H9 (cell line): ENCODE results near the gene LDLRAD4. TPM values are rescaled to one million over a fixed set of nuclear protein-coding genes. Genes with fewer than 3 reads are reported as not detected.

Experiments used
- DNase-seq: peaks from one replicate; pipeline ENCODE4 v3.0.0-alpha.2; 2017
- H2AFZ ChIP-seq: one replicate; pipeline ENCODE4 v1.6.1; 2013; ENCODE audit warnings: mild to moderate bottlenecking, low read length, control low read depth, moderate library complexity
- H2AK5ac ChIP-seq: 2 replicates; pipeline ENCODE4 v1.6.1; 2013; ENCODE audit warnings: low read length, control low read depth, mixed read lengths; ENCODE audit not compliant: insufficient read length
- H2BK120ac ChIP-seq: one replicate; pipeline ENCODE4 v1.6.1; 2013; ENCODE audit warnings: low read depth, mild to moderate bottlenecking, low read length, control low read depth, inconsistent platforms; ENCODE audit not compliant: poor library complexity, severe bottlenecking
- H2BK12ac ChIP-seq: 2 replicates; pipeline ENCODE4 v1.6.1; 2013; ENCODE audit warnings: low read length, control low read depth, mixed read lengths, low read depth; ENCODE audit not compliant: insufficient read length
- H2BK15ac ChIP-seq: 2 replicates; pipeline ENCODE4 v1.6.1; 2013; ENCODE audit warnings: low read depth, low read length, control low read depth
- H2BK20ac ChIP-seq: one replicate; pipeline ENCODE4 v1.6.1; 2013; ENCODE audit warnings: low read depth, mild to moderate bottlenecking, low read length, control low read depth, inconsistent platforms; ENCODE audit not compliant: poor library complexity, severe bottlenecking
- H2BK5ac ChIP-seq: 2 replicates; pipeline ENCODE4 v1.6.1; 2013; ENCODE audit warnings: low read length, control low read depth, mixed read lengths; ENCODE audit not compliant: insufficient read length
- H3K14ac ChIP-seq: 2 replicates; pipeline ENCODE4 v1.6.1; 2013; ENCODE audit warnings: low read length, control low read depth; ENCODE audit not compliant: insufficient read depth
- H3K18ac ChIP-seq: 2 replicates; pipeline ENCODE4 v1.6.1; 2013; ENCODE audit warnings: low read depth, mild to moderate bottlenecking, mixed read lengths, low read length, control low read depth; ENCODE audit not compliant: insufficient read length
- H3K23ac ChIP-seq: 2 replicates; pipeline ENCODE4 v1.6.1; 2013; ENCODE audit warnings: low read length, control low read depth, mixed read lengths, low read depth; ENCODE audit not compliant: insufficient read length
- H3K23me2 ChIP-seq: 2 replicates; pipeline ENCODE4 v1.6.1; 2013; ENCODE audit warnings: low read depth, mild to moderate bottlenecking, mixed read lengths, low read length, control low read depth; ENCODE audit not compliant: insufficient read length, poor library complexity, severe bottlenecking
- H3K27ac ChIP-seq: 2 replicates; pipeline ENCODE4 v1.5.1; 2013; ENCODE audit warnings: low read length, control low read depth, mixed read lengths, low read depth; ENCODE audit not compliant: insufficient read length
- H3K27me3 ChIP-seq: 2 replicates; pipeline ENCODE4 v1.6.1; 2013; ENCODE audit warnings: low read length, control low read depth, inconsistent platforms; ENCODE audit not compliant: insufficient read depth
- H3K4ac ChIP-seq: 2 replicates; pipeline ENCODE4 v1.6.1; 2013; ENCODE audit warnings: low read depth, mild to moderate bottlenecking, control low read depth, inconsistent platforms, low read length, moderate library complexity
- H3K4me1 ChIP-seq: 2 replicates; pipeline ENCODE4 v1.6.1; 2013; ENCODE audit warnings: low read length, control low read depth, inconsistent platforms; ENCODE audit not compliant: insufficient read depth
- H3K4me2 ChIP-seq: 2 replicates; pipeline ENCODE4 v1.6.1; 2013; ENCODE audit warnings: low read length, control low read depth, mixed read lengths; ENCODE audit not compliant: insufficient read length, insufficient read depth
- H3K56ac ChIP-seq: 2 replicates; pipeline ENCODE4 v1.6.1; 2013; ENCODE audit warnings: low read depth, mild to moderate bottlenecking, mixed read lengths, low read length, control low read depth; ENCODE audit not compliant: insufficient read length
- H3K79me1 ChIP-seq: 2 replicates; pipeline ENCODE4 v1.6.1; 2013; ENCODE audit warnings: low read depth, mild to moderate bottlenecking, moderate library complexity, low read length, control low read depth, inconsistent platforms; ENCODE audit not compliant: insufficient read depth, poor library complexity, severe bottlenecking
- H3K79me2 ChIP-seq: 2 replicates; pipeline ENCODE4 v1.6.1; 2013; ENCODE audit warnings: low read length, control low read depth, inconsistent platforms; ENCODE audit not compliant: insufficient read depth
- H3K9ac ChIP-seq: 2 replicates; pipeline ENCODE4 v1.6.1; 2013; ENCODE audit warnings: low read length, control low read depth, mixed read lengths; ENCODE audit not compliant: insufficient read length; ENCODE audit errors: extremely low read depth
- H3K9me3 ChIP-seq: one replicate; pipeline ENCODE4 v1.6.1; 2013; ENCODE audit warnings: low read depth, low read length, inconsistent platforms; ENCODE audit not compliant: control insufficient read depth
- H3T11ph ChIP-seq: one replicate; pipeline ENCODE4 v1.6.1; 2013; ENCODE audit warnings: mild to moderate bottlenecking, low read length, control low read depth, inconsistent platforms
- H4K20me1 ChIP-seq: one replicate; pipeline ENCODE4 v1.6.1; 2013; ENCODE audit not compliant: control insufficient read depth, insufficient read length, insufficient read depth
- H4K5ac ChIP-seq: 2 replicates; pipeline ENCODE4 v1.6.1; 2013; ENCODE audit warnings: low read depth, mild to moderate bottlenecking, mixed read lengths, low read length, control low read depth; ENCODE audit not compliant: insufficient read length
- H4K8ac ChIP-seq: replicated peaks from 2 replicates; pipeline ENCODE4 v1.6.1; 2013; ENCODE audit warnings: low read length, control low read depth, mixed read lengths, low read depth; ENCODE audit not compliant: insufficient read length
- H4K91ac ChIP-seq: 2 replicates; pipeline ENCODE4 v1.6.1; 2013; ENCODE audit warnings: low read depth, mild to moderate bottlenecking, moderate library complexity, mixed read lengths, low read length, control low read depth; ENCODE audit not compliant: insufficient read length
- H3K27ac Mint-ChIP-seq, 3 experiments: 2 replicates in 2 of 3; 3 replicates in 1 of 3; pipeline ENCODE4 v1.8.0; 2020 to 2021; ENCODE audit warnings: mixed read lengths in 3 of 3, mild to moderate bottlenecking in 1 of 3, moderate library complexity in 1 of 3
- H3K27me3 Mint-ChIP-seq: 2 replicates; pipeline ENCODE4 v1.8.0; 2021; ENCODE audit warnings: low read depth, mild to moderate bottlenecking, moderate library complexity, mixed read lengths
- H3K36me3 Mint-ChIP-seq, 3 experiments: 2 replicates in 2 of 3; 3 replicates in 1 of 3; pipeline ENCODE4 v1.8.0; 2020 to 2021; ENCODE audit warnings: low read depth in 3 of 3, mixed read lengths in 3 of 3; ENCODE audit not compliant: insufficient read depth in 1 of 3
- H3K4me1 Mint-ChIP-seq, 2 experiments: 2 replicates each; pipeline ENCODE4 v1.8.0; 2020; ENCODE audit warnings: mixed read lengths in 2 of 2
- H3K4me3 Mint-ChIP-seq, 2 experiments: 2 replicates in 1 of 2; 3 replicates in 1 of 2; pipeline ENCODE4 v1.8.0; 2020 to 2021; ENCODE audit warnings: mild to moderate bottlenecking in 2 of 2, mixed read lengths in 2 of 2, moderate library complexity in 1 of 2
- H3K9me3 Mint-ChIP-seq, 2 experiments: 2 replicates in 1 of 2; 3 replicates in 1 of 2; pipeline ENCODE4 v1.8.0; 2020; ENCODE audit warnings: mild to moderate bottlenecking in 2 of 2, mixed read lengths in 2 of 2, moderate library complexity in 1 of 2
- CTCF ChIP-seq: fragments of 200-600 bp; sonication (generic); conservative IDR thresholded peaks from 3 replicates; pipeline ENCODE4 v1.8.0; 2021; ENCODE audit warnings: antibody characterized with exemption, mild to moderate bottlenecking
- WGBS: extraction: QIAGEN DNeasy Blood & Tissue Kit; methylation state at CpG from one replicate; pipeline ENCODE4 v1.1.7; 2013; ENCODE audit warnings: missing lambda C conversion rate, low lambda C conversion rate, mixed read lengths; ENCODE audit not compliant: insufficient read length; ENCODE audit errors: extremely low coverage; 5-methylcytosine and 5-hydroxymethylcytosine counted together
- total RNA-seq: library from RNA; stranded (reverse); gene quantifications from 2 replicates; pipeline ENCODE4 v1.2.1, GENCODE V29; 2021

The LDLRAD4 gene
- total RNA-seq, 1 experiment from 2014 or later, result 3.9 TPM

GRCh38 chr18:13580991-13581390, 362.4 kb downstream of the LDLRAD4 start:
- TF ChIP-seq CTCF, result no peak
- DNase-seq, result no peak

More at GRCh38 chr18:13580991-13581390, 362.4 kb downstream of the LDLRAD4 start:
- no peak overlapping the region for H3K4me2 ChIP-seq
- no peaks in the 10 kb centered on the region for H4K20me1 ChIP-seq
- H2BK12ac ChIP-seq, result no peak overlapping the region
- H2AFZ ChIP-seq, result no peak overlapping the region
- H3K4me1 ChIP-seq, result no peaks in the 10 kb centered on the region
- Mint-ChIP-seq H3K27me3 (no peaks in the 10 kb centered on the region), H3K4me3 (no peak overlapping the region), H3K36me3 (no peaks in the 10 kb centered on the region), H3K27ac (no peak overlapping the region), H3K9me3 (no peaks in the 10 kb centered on the region), H3K4me1 (no peaks in the 10 kb centered on the region)
- H3K56ac ChIP-seq, result no peak overlapping the region
- H2AK5ac ChIP-seq, result no peak overlapping the region
- H2BK5ac ChIP-seq, result no peak overlapping the region
- H2BK120ac ChIP-seq, result no peak overlapping the region
- no peak overlapping the region for H4K8ac ChIP-seq
- H3K9ac ChIP-seq, result no peak overlapping the region
- H2BK15ac ChIP-seq, result no peak overlapping the region
- WGBS, result no CpG with 5 or more reads among the region's 4 CpGs
- no peaks in the 10 kb centered on the region for H3K27me3 ChIP-seq
- H4K5ac ChIP-seq, result no peak overlapping the region
- no peaks in the 10 kb centered on the region for H3K79me1 ChIP-seq
- H3K4ac ChIP-seq, result no peak overlapping the region
- no peak overlapping the region for H3T11ph ChIP-seq
- H2BK20ac ChIP-seq, result no peak overlapping the region
- no peak overlapping the region for H3K18ac ChIP-seq
- no peaks in the 10 kb centered on the region for H3K79me2 ChIP-seq
- no peaks in the 10 kb centered on the region for H3K9me3 ChIP-seq
- no peak overlapping the region for H3K14ac ChIP-seq
- H4K91ac ChIP-seq, result no peak overlapping the region
- H3K23me2 ChIP-seq, result no peaks in the 10 kb centered on the region
- H3K23ac ChIP-seq, result no peak overlapping the region
- no peak overlapping the region for H3K27ac ChIP-seq
